ENCODE data around the gene MRPL24.
"Not testable (repeated sequence)": the region's sequence is repeated elsewhere in the genome, so short reads cannot be mapped to it uniquely, and the experiment has no call there.

MRPL24 gene

DNA sequence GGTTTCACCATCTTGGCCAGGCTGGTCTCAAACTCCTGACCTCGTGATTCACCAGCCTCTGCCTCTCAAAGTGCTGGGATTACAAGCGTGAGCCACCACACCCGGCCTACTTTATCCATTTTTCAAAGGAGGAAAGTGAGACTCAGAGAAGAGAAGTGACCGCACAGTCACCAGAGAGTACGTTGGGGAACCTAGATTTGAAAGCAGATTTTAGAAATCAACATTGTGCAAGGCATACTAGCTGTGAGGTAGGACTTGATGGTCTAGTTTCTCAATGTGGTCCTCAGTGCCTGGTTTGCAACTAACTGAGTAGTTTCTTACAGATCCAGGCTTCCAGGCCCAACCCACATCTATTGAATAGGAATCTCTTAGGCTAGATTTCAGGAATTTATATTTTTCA, 24.8 kb upstream of the MRPL24 start:
- peaks cover 32% of the 10 kb centered on the region for H3K79me2 ChIP-seq (ENCODE audit: insufficient read depth, low read length)
- H3K36me3 ChIP-seq (ENCODE audit: low read length), result no peaks in the 10 kb centered on the region
- peak overlapping the region; percentile 71; the same call in 1 of the 2 replicates for H3K9ac ChIP-seq (ENCODE audit: low read length)
- TF ChIP-seq, protein P1, sequence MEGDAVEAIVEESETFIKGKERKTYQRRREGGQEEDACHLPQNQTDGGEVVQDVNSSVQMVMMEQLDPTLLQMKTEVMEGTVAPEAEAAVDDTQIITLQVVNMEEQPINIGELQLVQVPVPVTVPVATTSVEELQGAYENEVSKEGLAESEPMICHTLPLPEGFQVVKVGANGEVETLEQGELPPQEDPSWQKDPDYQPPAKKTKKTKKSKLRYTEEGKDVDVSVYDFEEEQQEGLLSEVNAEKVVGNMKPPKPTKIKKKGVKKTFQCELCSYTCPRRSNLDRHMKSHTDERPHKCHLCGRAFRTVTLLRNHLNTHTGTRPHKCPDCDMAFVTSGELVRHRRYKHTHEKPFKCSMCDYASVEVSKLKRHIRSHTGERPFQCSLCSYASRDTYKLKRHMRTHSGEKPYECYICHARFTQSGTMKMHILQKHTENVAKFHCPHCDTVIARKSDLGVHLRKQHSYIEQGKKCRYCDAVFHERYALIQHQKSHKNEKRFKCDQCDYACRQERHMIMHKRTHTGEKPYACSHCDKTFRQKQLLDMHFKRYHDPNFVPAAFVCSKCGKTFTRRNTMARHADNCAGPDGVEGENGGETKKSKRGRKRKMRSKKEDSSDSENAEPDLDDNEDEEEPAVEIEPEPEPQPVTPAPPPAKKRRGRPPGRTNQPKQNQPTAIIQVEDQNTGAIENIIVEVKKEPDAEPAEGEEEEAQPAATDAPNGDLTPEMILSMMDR (IDR thresholded peaks at IDR 0.05; ENCODE audit: insufficient read depth, low read length, poor library complexity, severe bottlenecking), result no peak
- TF ChIP-seq EZH2phosphoT487 (conservative IDR thresholded peaks at IDR 0.05; ENCODE audit: low read length), result no peak
- H3F3A ChIP-seq (ENCODE audit: insufficient read depth), result no peaks in the 10 kb centered on the region
- no peaks in the 10 kb centered on the region for H4K20me1 ChIP-seq (ENCODE audit: low read depth, low read length)
- H3K27ac ChIP-seq (ENCODE audit: low read depth, low read length), result no peak overlapping the region
- no peaks in the 10 kb centered on the region for H3K9me2 ChIP-seq (replicated peaks; ENCODE audit: insufficient read depth, low read length)
- no peak overlapping the region for H3K4me3 ChIP-seq (ENCODE audit: insufficient read depth, low read length, poor library complexity, severe bottlenecking)
- no peak overlapping the region for H2AFZ ChIP-seq (ENCODE audit: low read depth, low read length, severe bottlenecking)
- H3K27me3 ChIP-seq (ENCODE audit: low read length), result no peaks in the 10 kb centered on the region
- H3K9me3 ChIP-seq (ENCODE audit: insufficient read depth, low read length), result no peaks in the 10 kb centered on the region
- H3K4me2 ChIP-seq (ENCODE audit: low read depth, low read length, poor library complexity, severe bottlenecking), result peak overlapping the region; percentile 68

GRCh38 chr1:156765136-156765535, 24.2 kb upstream of the MRPL24 start:
- not testable (repeated sequence) for H3K9me2 ChIP-seq (replicated peaks; ENCODE audit: insufficient read depth, low read length); H4K20me1 ChIP-seq (ENCODE audit: low read depth, low read length); H3K4me3 ChIP-seq (ENCODE audit: insufficient read depth, low read length, poor library complexity, severe bottlenecking); H3F3A ChIP-seq (ENCODE audit: insufficient read depth); H3K9me3 ChIP-seq (ENCODE audit: insufficient read depth, low read length); H3K27me3 ChIP-seq (ENCODE audit: low read length); H3K4me2 ChIP-seq (ENCODE audit: low read depth, low read length, poor library complexity, severe bottlenecking); H3K36me3 ChIP-seq (ENCODE audit: low read length); H3K27ac ChIP-seq (ENCODE audit: low read depth, low read length); H3K9ac ChIP-seq (ENCODE audit: low read length); H2AFZ ChIP-seq (ENCODE audit: low read depth, low read length, severe bottlenecking)
- peaks cover 27% of the 10 kb centered on the region for H3K79me2 ChIP-seq (ENCODE audit: insufficient read depth, low read length)

DNA sequence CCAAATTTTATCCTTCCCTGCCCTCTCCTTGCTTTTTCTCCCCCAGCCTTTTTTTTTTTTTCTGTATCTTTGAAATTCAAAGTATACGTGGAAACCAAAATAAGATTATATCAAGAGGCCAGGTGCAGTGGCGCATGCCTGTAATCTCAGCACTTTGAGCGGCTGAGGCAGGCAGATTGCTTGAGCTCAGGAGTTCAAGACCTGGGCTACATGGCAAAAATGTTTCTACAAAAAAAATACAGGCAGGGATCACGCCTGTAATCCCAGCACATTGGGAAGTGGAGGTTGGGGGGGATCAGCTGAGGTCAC, 19.9 kb upstream of the MRPL24 start:
- H3K4me2 ChIP-seq (ENCODE audit: low read depth, low read length, poor library complexity, severe bottlenecking), result no peak overlapping the region
- no peaks in the 10 kb centered on the region for H3K27me3 ChIP-seq (ENCODE audit: low read length)
- TF ChIP-seq, protein P1 (IDR thresholded peaks at IDR 0.05; ENCODE audit: insufficient read depth, low read length, poor library complexity, severe bottlenecking), result no peak
- no peak for TF ChIP-seq EZH2phosphoT487 (conservative IDR thresholded peaks at IDR 0.05; ENCODE audit: low read length)
- H2AFZ ChIP-seq (ENCODE audit: low read depth, low read length, severe bottlenecking), result no peak overlapping the region
- no peak overlapping the region for H3K9ac ChIP-seq (ENCODE audit: low read length)
- no peaks in the 10 kb centered on the region for H3K79me2 ChIP-seq (ENCODE audit: insufficient read depth, low read length)
- no peaks in the 10 kb centered on the region for H3K36me3 ChIP-seq (ENCODE audit: low read length)
- H3K27ac ChIP-seq (ENCODE audit: low read depth, low read length), result no peak overlapping the region
- no peaks in the 10 kb centered on the region for H3K9me3 ChIP-seq (ENCODE audit: insufficient read depth, low read length)
- H3K9me2 ChIP-seq (replicated peaks; ENCODE audit: insufficient read depth, low read length), result no peaks in the 10 kb centered on the region
- no peaks in the 10 kb centered on the region for H3F3A ChIP-seq (ENCODE audit: insufficient read depth)
- no peaks in the 10 kb centered on the region for H4K20me1 ChIP-seq (ENCODE audit: low read depth, low read length)
- H3K4me3 ChIP-seq (ENCODE audit: insufficient read depth, low read length, poor library complexity, severe bottlenecking), result no peak overlapping the region

- H3K9ac ChIP-seq (ENCODE audit: low read length), result no peak overlapping the region
- H3K27me3 ChIP-seq (ENCODE audit: low read length), result no peaks in the 10 kb centered on the region
- H3K27ac ChIP-seq (ENCODE audit: low read depth, low read length), result no peak overlapping the region
- no peaks in the 10 kb centered on the region for H3K9me2 ChIP-seq (replicated peaks; ENCODE audit: insufficient read depth, low read length)
- no peaks in the 10 kb centered on the region for H3K9me3 ChIP-seq (ENCODE audit: insufficient read depth, low read length)
- no peaks in the 10 kb centered on the region for H3K36me3 ChIP-seq (ENCODE audit: low read length)
- no peak overlapping the region for H3K4me2 ChIP-seq (ENCODE audit: low read depth, low read length, poor library complexity, severe bottlenecking)
- no peak overlapping the region for H2AFZ ChIP-seq (ENCODE audit: low read depth, low read length, severe bottlenecking)
- no peak for TF ChIP-seq EZH2phosphoT487 (conservative IDR thresholded peaks at IDR 0.05; ENCODE audit: low read length)
- TF ChIP-seq, protein P1 (IDR thresholded peaks at IDR 0.05; ENCODE audit: insufficient read depth, low read length, poor library complexity, severe bottlenecking), result no peak
- H3F3A ChIP-seq (ENCODE audit: insufficient read depth), result no peaks in the 10 kb centered on the region
- H4K20me1 ChIP-seq (ENCODE audit: low read depth, low read length), result no peaks in the 10 kb centered on the region
- H3K79me2 ChIP-seq (ENCODE audit: insufficient read depth, low read length), result no peaks in the 10 kb centered on the region
- H3K4me3 ChIP-seq (ENCODE audit: insufficient read depth, low read length, poor library complexity, severe bottlenecking), result no peak overlapping the region
Measured at GRCh38 chr1:156760092-156760795, 19.4 kb upstream of the MRPL24 start.

GRCh38 chr1:156757572-156758253, 16.8 kb upstream of the MRPL24 start:
- H3F3A ChIP-seq (ENCODE audit: insufficient read depth); H3K36me3 ChIP-seq (ENCODE audit: low read length); H3K27me3 ChIP-seq (ENCODE audit: low read length); H3K79me2 ChIP-seq (ENCODE audit: insufficient read depth, low read length); H3K9ac ChIP-seq (ENCODE audit: low read length); H3K9me2 ChIP-seq (replicated peaks; ENCODE audit: insufficient read depth, low read length); H2AFZ ChIP-seq (ENCODE audit: low read depth, low read length, severe bottlenecking); H3K27ac ChIP-seq (ENCODE audit: low read depth, low read length); H4K20me1 ChIP-seq (ENCODE audit: low read depth, low read length); H3K4me2 ChIP-seq (ENCODE audit: low read depth, low read length, poor library complexity, severe bottlenecking); H3K9me3 ChIP-seq (ENCODE audit: insufficient read depth, low read length); H3K4me3 ChIP-seq (ENCODE audit: insufficient read depth, low read length, poor library complexity, severe bottlenecking): not testable (repeated sequence)
